Caco-2 (cell line): ENCODE data around the gene PIP4K2C. TPM values are rescaled to one million over a fixed set of nuclear protein-coding genes. Genes with fewer than 3 reads are reported as not detected.

ENCODE experiments used
- BruUV-seq: library from RNA; stranded (reverse); fragments of 400-500 nt; replicated peaks from 2 replicates; lab custom pipeline; 2021; lab: Mats Ljungman, UMichigan
- CTCF ChIA-PET: fragments of 300-600 bp; sonication (Branson Sonifier 250); formaldehyde crosslinking; loops from one replicate; lab custom pipeline; 2022; ENCODE audit warnings: antibody characterized with exemption; lab: Charles Lee
- POLR2A ChIA-PET: fragments of 300-600 bp; sonication (Branson Sonifier 250); formaldehyde crosslinking; loops from one replicate; lab custom pipeline; 2022; ENCODE audit warnings: antibody characterized with exemption; lab: Charles Lee
- DNase-seq, 2 experiments: peaks; one replicate each; pipeline versions ENCODE4 v3.0.0 to v3.0.0-alpha.2; 2020 to 2022
- H3K27me3 ChIP-seq: replicated peaks from 2 replicates; pipeline ENCODE4 v1.6.0; 2011; ENCODE audit warnings: low read length; ENCODE audit not compliant: control insufficient read depth, insufficient read depth
- H3K36me3 ChIP-seq: 2 replicates; pipeline ENCODE4 v1.5.1; 2011; ENCODE audit warnings: low read length; ENCODE audit not compliant: control insufficient read depth, insufficient read depth
- H3K4me1 ChIP-seq: fragments of 250-450 bp; sonication (Bioruptor Pico); 2 replicates; pipeline ENCODE4 v1.5.1; 2020; ENCODE audit warnings: mild to moderate bottlenecking
- H3K4me3 ChIP-seq: 2 replicates; pipeline ENCODE4 v1.5.1; 2011; ENCODE audit warnings: low read depth, mild to moderate bottlenecking, control low read depth, low read length
- H3K9me3 ChIP-seq: fragments of 250-450 bp; sonication (Bioruptor Pico); 2 replicates; pipeline ENCODE4 v1.5.1; 2020; ENCODE audit warnings: mild to moderate bottlenecking, moderate library complexity
- H3K27ac Mint-ChIP-seq: one replicate; pipeline ENCODE4 v1.8.0; 2022; ENCODE audit warnings: mixed read lengths; ENCODE audit not compliant: unreplicated experiment
- H3K27me3 Mint-ChIP-seq: one replicate; pipeline ENCODE4 v1.8.0; 2022; ENCODE audit warnings: mixed read lengths; ENCODE audit not compliant: insufficient read depth, unreplicated experiment
- H3K36me3 Mint-ChIP-seq: one replicate; pipeline ENCODE4 v1.8.0; 2022; ENCODE audit warnings: mild to moderate bottlenecking, mixed read lengths; ENCODE audit not compliant: insufficient read depth, unreplicated experiment
- H3K4me1 Mint-ChIP-seq: one replicate; pipeline ENCODE4 v1.8.0; 2022; ENCODE audit warnings: low read depth, mixed read lengths; ENCODE audit not compliant: unreplicated experiment
- H3K4me3 Mint-ChIP-seq: one replicate; pipeline ENCODE4 v1.8.0; 2022; ENCODE audit warnings: mild to moderate bottlenecking, moderate library complexity, mixed read lengths; ENCODE audit not compliant: unreplicated experiment
- H3K9me3 Mint-ChIP-seq: one replicate; pipeline ENCODE4 v1.8.0; 2022; ENCODE audit warnings: mixed read lengths; ENCODE audit not compliant: unreplicated experiment
- intact Hi-C: fragments of 100-400 bp; cut with micrococcal nuclease; formaldehyde crosslinking; loops from one replicate; pipeline ENCODE4 v1.10.0; 2022; ENCODE audit not compliant: unreplicated experiment
- total RNA-seq: library from RNA; stranded (reverse); gene quantifications from 2 replicates; pipeline ENCODE4 v1.2.3, GENCODE V29; 2022
- TF ChIP-seq, protein P1 (sequence below), 2 experiments: fragments of 200-600 bp in 1 of 2; IDR thresholded peaks; 1 replicate in 1 of 2; 2 replicates in 1 of 2; pipeline versions ENCODE4 v1.5.1 to v1.8.0; 2011 to 2022; ENCODE audit warnings: antibody characterized with exemption in 1 of 2, control low read depth in 1 of 2, inconsistent platforms in 1 of 2, low read depth in 1 of 2, low read length in 1 of 2, mild to moderate bottlenecking in 1 of 2, moderate library complexity in 1 of 2; ENCODE audit not compliant: insufficient read depth in 1 of 2, severe bottlenecking in 1 of 2, unreplicated experiment in 1 of 2

Gene PIP4K2C
- total RNA-seq, 1 experiment from 2014 or later, result 48.0 TPM

DNA sequence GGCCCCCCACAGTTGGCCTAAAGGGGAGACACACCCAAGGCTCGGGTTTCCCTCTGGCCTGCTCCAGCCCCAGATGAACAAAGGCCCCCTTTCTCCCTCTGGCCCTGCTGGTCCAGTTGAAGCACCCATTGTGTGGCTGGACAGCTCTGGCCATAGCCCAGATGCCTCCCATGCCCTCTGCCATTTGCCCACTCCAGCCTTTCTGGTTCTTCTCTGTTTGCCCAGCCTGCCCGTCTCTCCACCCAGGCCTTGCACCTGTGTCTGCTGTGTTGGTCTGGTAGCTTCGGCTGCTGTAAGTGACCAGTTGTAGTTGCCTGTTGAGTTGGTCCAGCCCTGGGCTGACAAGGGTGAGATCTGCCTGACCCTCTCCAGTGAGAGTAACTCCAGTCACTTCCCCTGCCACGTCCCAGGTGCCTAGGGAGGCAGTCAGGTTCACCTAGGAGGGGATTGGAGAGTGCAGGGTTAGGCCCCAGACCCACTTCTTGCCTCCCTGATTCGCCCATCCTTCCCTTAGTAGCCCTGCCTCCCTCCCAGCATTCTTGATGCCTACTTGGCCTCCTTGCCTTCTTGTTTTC is 39.0 kb downstream of the PIP4K2C start:
- intact Hi-C loops, result no loop called here
- Mint-ChIP-seq H3K4me3 (no peak overlapping the region), H3K9me3 (no peaks in the 10 kb centered on the region), H3K27me3 (peaks cover 1% of the 10 kb centered on the region), H3K4me1 (peaks cover 5% of the 10 kb centered on the region), H3K27ac (no peak overlapping the region), H3K36me3 (no peaks in the 10 kb centered on the region)
- H3K4me1 ChIP-seq, result no peaks in the 10 kb centered on the region
- no peaks in the 10 kb centered on the region for H3K9me3 ChIP-seq
- POLR2A ChIA-PET, result interaction anchor here (0.6 kb wide), 1 partner anchor 114 kb away, joined by 3 read pairs; no protein-coding TSS in a partner anchor
- no peak overlapping the region for H3K4me3 ChIP-seq
- DNase-seq, result no peak
- no peaks in the 10 kb centered on the region for H3K36me3 ChIP-seq
- BruUV-seq, result no TSS peak
- TF ChIP-seq, protein P1, sequence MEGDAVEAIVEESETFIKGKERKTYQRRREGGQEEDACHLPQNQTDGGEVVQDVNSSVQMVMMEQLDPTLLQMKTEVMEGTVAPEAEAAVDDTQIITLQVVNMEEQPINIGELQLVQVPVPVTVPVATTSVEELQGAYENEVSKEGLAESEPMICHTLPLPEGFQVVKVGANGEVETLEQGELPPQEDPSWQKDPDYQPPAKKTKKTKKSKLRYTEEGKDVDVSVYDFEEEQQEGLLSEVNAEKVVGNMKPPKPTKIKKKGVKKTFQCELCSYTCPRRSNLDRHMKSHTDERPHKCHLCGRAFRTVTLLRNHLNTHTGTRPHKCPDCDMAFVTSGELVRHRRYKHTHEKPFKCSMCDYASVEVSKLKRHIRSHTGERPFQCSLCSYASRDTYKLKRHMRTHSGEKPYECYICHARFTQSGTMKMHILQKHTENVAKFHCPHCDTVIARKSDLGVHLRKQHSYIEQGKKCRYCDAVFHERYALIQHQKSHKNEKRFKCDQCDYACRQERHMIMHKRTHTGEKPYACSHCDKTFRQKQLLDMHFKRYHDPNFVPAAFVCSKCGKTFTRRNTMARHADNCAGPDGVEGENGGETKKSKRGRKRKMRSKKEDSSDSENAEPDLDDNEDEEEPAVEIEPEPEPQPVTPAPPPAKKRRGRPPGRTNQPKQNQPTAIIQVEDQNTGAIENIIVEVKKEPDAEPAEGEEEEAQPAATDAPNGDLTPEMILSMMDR (IDR thresholded peaks at IDR 0.05; ENCODE audit: insufficient read depth in 1 of 2, low read depth in 1 of 2, low read length in 1 of 2, severe bottlenecking in 1 of 2, unreplicated experiment in 1 of 2), result no peak
- CTCF ChIA-PET, result no interaction called here
- no peaks in the 10 kb centered on the region for H3K27me3 ChIP-seq

DNA sequence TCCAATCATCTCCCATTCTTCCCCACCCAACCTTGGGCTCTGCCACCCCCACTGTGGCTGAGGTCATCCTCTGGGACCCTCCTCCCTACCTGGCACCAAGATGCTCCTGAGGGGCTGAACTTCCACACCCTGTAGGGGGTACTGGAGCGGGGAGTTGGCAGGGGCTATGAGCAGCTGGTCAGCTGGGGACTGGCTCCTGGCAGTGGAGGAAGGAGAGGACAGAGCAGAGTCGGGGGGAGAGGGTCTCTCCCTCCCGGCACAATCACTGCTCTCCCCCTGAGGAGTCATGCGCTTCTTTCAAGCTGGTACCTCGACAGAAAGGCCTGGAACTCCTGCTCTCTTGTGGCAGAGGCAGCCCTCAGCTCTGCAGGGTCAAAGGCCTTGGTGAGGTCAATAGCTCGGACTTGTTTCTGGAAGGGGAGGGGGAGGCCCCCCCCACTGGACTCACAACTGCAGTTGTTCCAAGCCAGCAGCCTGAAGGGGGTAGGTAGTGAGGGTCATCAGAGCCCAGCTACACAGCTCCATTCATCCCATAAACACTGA is 40.0 kb downstream of the PIP4K2C start:
- no peaks in the 10 kb centered on the region for H3K36me3 ChIP-seq
- Mint-ChIP-seq H3K4me1 (peaks cover 5% of the 10 kb centered on the region), H3K36me3 (no peaks in the 10 kb centered on the region), H3K9me3 (no peaks in the 10 kb centered on the region), H3K27ac (no peak overlapping the region), H3K4me3 (no peak overlapping the region), H3K27me3 (no peaks in the 10 kb centered on the region)
- intact Hi-C loops, result no loop called here
- no peaks in the 10 kb centered on the region for H3K9me3 ChIP-seq
- BruUV-seq, result no TSS peak
- H3K4me3 ChIP-seq, result no peak overlapping the region
- POLR2A ChIA-PET, result no interaction called here
- TF ChIP-seq, protein P1 (IDR thresholded peaks at IDR 0.05; ENCODE audit: insufficient read depth in 1 of 2, low read depth in 1 of 2, low read length in 1 of 2, severe bottlenecking in 1 of 2, unreplicated experiment in 1 of 2), result no peak
- H3K27me3 ChIP-seq, result no peaks in the 10 kb centered on the region
- DNase-seq, result no peak
- no peaks in the 10 kb centered on the region for H3K4me1 ChIP-seq
- CTCF ChIA-PET, result interaction anchor here (1.0 kb wide), 1 partner anchor 48 kb away, joined by 3 read pairs; no protein-coding TSS in a partner anchor

DNA sequence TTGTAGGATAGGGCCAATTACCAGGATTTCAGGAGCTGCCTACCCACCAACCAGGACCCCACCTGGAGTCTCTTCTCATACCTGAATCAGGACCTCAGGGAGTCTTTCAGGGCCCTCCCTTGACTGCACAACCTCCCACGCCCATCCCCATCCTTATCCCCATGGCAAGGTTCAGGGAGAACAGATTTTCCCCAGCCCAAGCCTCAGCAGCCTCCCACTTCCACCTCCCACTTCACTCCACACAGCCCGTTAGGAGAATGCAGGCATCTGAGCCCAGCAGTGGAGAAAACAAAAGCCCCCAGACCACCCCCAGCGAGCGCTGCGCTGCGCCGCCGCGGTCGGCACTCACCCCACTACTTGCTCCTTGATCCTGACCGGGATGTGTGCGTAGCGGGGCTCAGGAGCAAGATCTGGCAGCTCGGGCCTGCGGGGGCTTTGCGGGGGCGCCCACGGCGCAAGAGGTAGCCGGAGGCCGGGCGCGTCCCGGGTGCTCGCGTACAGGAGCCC is 40.6 kb downstream of the PIP4K2C start:
- no peak overlapping the region for H3K4me3 ChIP-seq
- H3K36me3 ChIP-seq, result no peaks in the 10 kb centered on the region
- H3K27me3 ChIP-seq, result no peaks in the 10 kb centered on the region
- ChIA-PET POLR2A (no interaction called here), CTCF (interaction anchor here (1.0 kb wide), 1 partner anchor 49 kb away, joined by 3 read pairs; no protein-coding TSS in a partner anchor)
- H3K4me1 Mint-ChIP-seq, result peaks cover 5% of the 10 kb centered on the region
- peak overlapping the region; percentile 49 for H3K4me3 Mint-ChIP-seq
- no peaks in the 10 kb centered on the region for H3K9me3 Mint-ChIP-seq
- no peak for DNase-seq
- TF ChIP-seq, protein P1 (IDR thresholded peaks at IDR 0.05; ENCODE audit: insufficient read depth in 1 of 2, low read depth in 1 of 2, low read length in 1 of 2, severe bottlenecking in 1 of 2, unreplicated experiment in 1 of 2), result no peak
- no peaks in the 10 kb centered on the region for H3K4me1 ChIP-seq
- intact Hi-C loops, result loop anchor here (2.0 kb wide), 1 partner anchor 61 kb away; no protein-coding TSS in a partner anchor
- no peaks in the 10 kb centered on the region for H3K9me3 ChIP-seq
- H3K36me3 Mint-ChIP-seq, result no peaks in the 10 kb centered on the region
- H3K27me3 Mint-ChIP-seq, result no peaks in the 10 kb centered on the region
- no peak overlapping the region for H3K27ac Mint-ChIP-seq
- no TSS peak for BruUV-seq
